HG03103 (cell line): Measurements from ENCODE around the gene MLXIP.
"Not testable (repeated sequence)": the region's sequence is repeated elsewhere in the genome, so short reads cannot be mapped to it uniquely, and the experiment has no call there.

Experiments
- ATAC-seq: cut with Tn5 transposase; IDR thresholded peaks from one replicate; pipeline ENCODE4 v1.9.1; 2021; ENCODE audit warnings: low read depth; ENCODE audit not compliant: unreplicated experiment

The MLXIP gene

GRCh38 chr12:122094137-122094734 lies 15.7 kb downstream of the MLXIP start:
- ATAC-seq, result no peak

GRCh38 chr12:122094735-122095631 lies 16.4 kb downstream of the MLXIP start:
- no peak for ATAC-seq

- ATAC-seq, result no peak
Measured at GRCh38 chr12:122096014-122096413, 17.5 kb downstream of the MLXIP start.

GRCh38 chr12:122096591-122097149 lies 18.1 kb downstream of the MLXIP start:
- no peak for ATAC-seq

GRCh38 chr12:122097584-122097926 lies 19.0 kb downstream of the MLXIP start:
- no peak for ATAC-seq

- ATAC-seq, result no peak
Measured at GRCh38 chr12:122097927-122098756, 19.6 kb downstream of the MLXIP start.

- no peak for ATAC-seq
Measured at GRCh38 chr12:122099280-122099749, 20.8 kb downstream of the MLXIP start.

GRCh38 chr12:122099856-122100255 lies 21.3 kb downstream of the MLXIP start:
- ATAC-seq, result no peak

- no peak for ATAC-seq
Measured at GRCh38 chr12:122100568-122100967, 22.0 kb downstream of the MLXIP start.

- ATAC-seq, result no peak
Measured at GRCh38 chr12:122102331-122102730, 23.8 kb downstream of the MLXIP start.

GRCh38 chr12:122104844-122105243 lies 26.3 kb downstream of the MLXIP start:
- ATAC-seq, result no peak

GRCh38 chr12:122105496-122105895 lies 26.9 kb downstream of the MLXIP start:
- not testable (repeated sequence) for ATAC-seq

GRCh38 chr12:122106843-122107242 lies 28.3 kb downstream of the MLXIP start:
- ATAC-seq, result no peak

GRCh38 chr12:122107261-122107660 lies 28.7 kb downstream of the MLXIP start:
- no peak for ATAC-seq

- no peak for ATAC-seq
Measured at GRCh38 chr12:122111089-122111641, 32.6 kb downstream of the MLXIP start.

- no peak for ATAC-seq
Measured at GRCh38 chr12:122116707-122117535, 38.4 kb downstream of the MLXIP start.

- ATAC-seq, result no peak
Measured at GRCh38 chr12:122117979-122118378, 39.4 kb downstream of the MLXIP start.

- not testable (repeated sequence) for ATAC-seq
Measured at GRCh38 chr12:122121341-122121740, 42.8 kb downstream of the MLXIP start.

GRCh38 chr12:122121745-122122144 lies 43.2 kb downstream of the MLXIP start:
- no peak for ATAC-seq
